HG02610 (cell line): Measurements from ENCODE around the gene DEFB132.

Experiments
- ATAC-seq: cut with Tn5 transposase; IDR thresholded peaks from one replicate; pipeline ENCODE4 v1.9.1; 2021; ENCODE audit warnings: mild to moderate bottlenecking, moderate library complexity; ENCODE audit not compliant: unreplicated experiment

The DEFB132 gene

DNA sequence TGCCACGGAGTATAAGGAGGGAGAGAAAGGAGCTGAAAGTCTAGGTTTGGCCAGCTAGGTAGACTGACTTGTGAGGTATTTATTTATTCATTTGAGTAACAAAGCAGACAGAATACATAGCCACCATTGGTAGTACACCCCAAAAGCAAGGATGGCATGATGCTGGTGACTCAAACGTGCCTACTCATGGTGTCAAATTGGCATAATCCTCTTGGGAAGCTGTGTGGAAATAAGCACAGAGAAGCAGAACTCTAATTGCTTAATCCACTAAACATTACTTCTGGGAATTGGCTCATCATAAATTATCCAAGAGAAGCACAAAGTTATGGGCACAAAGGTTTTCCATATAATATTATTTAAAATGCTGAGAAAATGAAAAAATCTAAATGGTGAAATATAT lies 2.5 kb downstream of the DEFB132 start:
- ATAC-seq, result no peak

DNA sequence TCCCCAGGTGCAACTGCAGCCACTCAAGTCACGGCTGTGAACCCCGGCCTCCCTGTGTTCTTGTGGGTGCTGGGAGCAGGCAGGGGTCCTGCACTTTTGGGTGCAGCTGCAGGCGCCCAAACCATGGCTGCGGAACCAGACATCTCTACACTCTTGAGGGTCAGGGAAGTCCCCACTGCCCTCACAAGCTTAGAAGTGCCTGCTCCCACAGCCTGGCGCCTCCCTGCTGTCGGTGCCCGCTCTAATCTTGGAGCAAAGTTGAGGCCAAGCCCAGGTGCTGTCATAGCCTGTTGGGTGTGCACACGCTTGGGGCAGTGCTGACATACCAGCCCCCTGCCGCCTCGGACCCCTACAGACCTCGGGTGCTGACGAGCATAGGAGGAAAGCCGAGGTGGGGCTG lies 6.2 kb downstream of the DEFB132 start:
- ATAC-seq, result no peak

DNA sequence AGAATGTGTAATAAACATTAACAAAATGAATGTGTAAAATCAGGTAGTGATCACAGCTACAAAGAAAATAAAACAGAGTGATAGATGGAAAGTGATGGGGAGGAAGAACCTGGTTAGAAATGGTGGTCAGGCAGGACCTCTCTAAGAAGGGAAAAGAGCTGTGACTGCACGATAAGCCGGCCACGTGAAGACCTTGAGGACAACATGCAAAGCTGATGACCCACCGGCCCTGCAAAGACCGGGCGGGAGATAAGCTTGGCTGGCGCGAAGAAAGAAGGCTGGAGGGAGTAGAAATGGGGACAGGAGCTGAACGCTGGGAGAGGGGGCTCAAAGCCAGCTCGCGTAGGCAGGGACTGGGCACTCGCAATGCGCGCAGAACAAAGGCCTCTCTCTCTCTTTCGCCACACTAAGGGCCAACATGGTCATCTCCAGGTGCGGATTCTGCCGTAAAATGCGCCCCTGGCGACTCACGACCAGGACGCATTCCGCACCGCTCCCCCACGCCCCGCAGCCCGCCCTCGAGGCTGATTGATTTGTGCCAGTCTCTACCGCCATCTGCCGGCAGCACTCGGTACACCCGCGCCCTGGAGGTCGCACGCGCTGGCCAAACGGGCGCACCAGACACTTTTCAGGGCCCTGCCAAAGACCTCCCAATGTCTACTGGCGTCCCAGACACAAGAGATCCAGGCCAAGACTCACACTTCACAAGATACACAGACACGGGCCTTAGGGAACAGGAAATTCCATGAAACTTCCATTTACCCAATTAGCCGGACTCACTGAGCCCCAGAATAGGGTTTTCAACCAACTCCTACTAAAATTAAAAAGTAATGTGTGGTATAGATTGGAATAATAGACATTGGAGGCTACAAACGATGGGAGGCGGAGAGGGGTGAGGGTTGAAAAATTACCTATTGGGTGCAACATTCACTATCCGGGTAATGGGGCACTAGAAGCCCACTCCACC lies 9.4 kb downstream of the DEFB132 start:
- ATAC-seq, result peak; percentile 81

DNA sequence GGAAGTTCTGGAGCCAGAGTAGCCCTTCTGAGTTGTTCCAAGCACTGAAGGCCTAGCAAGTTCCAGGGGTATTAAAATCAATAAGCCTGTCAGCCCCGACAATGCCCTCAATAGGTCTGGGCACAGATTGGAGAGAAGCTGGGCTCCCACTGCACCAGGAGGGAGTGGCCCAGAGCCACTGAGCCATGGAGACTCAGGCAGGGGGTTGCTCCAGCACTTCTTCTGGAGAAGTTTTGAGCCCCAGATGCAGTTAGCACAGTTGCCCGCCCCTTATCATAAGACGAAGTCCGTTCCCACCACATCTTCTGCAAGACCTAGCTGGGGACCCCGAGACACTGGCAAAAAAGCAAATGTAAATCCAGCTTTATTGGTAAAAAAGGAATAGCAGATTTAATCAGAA lies 13.0 kb downstream of the DEFB132 start:
- no peak for ATAC-seq

DNA sequence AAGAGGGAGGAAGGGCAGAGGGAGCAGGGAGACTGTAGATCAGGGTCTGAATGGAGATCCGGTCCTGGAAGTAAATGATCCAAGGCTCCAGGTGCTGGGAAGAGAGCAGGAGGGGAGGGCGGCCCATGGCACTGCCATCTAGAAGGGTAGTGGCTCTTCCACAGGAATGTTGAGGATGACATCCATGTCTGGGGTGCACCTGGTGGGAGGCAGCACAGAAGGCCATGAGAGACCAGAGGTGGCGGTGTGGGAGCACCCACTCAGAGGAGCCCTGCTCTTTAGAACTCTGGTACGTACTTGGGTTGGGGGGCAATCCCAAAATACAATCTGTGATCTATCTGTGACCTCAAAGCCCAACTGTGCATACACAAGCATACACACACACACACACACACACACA lies 13.5 kb downstream of the DEFB132 start:
- ATAC-seq, result no peak

DNA sequence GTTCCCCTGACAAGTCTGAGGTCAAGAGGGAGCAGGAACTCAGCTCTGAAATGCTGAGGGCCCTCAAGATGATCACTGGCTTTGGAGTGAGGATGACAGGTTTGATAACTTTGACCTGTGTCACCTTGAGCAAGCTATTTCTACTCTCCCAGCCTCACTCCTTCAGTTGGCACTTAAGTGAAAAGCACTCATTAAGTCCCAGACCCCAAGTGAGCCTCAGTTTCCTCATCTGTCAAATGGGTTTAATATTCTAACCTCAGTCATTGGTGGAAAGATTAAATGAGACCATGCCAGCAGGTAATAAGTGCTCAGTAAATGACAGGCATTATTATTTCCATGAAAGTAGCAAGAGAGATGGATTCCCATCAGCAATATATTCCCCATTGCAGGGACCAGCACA lies 14.0 kb downstream of the DEFB132 start:
- no peak for ATAC-seq

DNA sequence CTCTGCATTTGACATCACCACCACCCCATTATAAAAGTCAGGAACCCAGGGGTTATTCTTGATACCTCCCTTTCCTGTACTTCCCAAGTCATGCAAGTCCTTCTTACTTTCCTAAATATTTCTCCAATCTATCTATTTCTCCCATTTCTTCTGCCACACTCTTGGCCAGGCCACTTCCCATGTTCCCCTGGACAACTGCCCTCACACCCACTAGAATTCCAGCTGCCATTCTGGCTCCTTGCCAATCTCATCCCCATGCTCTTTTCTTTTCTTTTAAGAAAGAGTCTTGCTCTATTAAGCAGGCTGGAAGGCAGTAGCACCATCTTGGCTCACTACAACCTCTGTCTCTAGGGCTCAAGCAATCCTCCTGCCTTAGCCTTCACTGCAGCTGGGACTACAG lies 15.2 kb downstream of the DEFB132 start:
- ATAC-seq, result no peak

DNA sequence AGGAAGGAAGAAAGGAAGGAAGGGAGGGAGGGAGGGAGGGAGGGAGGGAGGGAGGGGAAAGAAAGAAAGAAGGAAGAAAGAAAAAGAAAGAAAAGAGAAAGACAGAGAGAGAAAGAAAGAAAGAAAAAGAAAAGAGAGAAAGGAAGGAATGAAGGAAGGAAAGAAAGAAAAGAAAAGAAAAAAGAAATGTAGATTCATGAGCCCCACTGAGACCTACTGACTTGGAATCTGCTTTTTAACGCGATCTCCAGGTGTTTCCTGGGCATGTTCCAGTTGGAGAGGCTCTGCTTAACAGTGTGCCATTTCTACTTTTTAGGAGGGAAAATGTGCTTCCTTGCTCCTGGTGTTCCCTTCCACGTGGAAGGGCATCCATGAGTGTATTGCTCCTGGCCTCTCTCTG lies 16.4 kb downstream of the DEFB132 start:
- ATAC-seq, result no peak

DNA sequence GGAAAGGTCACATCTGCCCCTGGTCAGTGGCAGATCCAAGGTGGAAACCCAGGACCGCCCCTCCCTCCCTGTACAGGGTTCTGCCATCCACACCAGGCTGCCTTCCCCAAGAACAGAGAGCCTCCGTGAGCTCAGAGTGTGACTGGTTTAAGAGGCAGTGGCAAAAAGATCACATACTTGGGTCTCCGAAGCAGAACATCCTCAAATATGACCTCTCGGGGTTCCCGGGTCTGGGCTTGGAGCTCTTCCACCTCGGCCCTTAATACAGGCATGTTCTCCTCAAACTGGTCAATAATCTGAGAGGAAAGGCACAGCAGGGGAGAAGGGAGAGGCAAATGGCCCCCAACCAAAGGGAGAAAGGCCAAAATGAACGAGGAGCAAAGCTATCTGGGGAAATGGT lies 18.3 kb downstream of the DEFB132 start:
- no peak for ATAC-seq

DNA sequence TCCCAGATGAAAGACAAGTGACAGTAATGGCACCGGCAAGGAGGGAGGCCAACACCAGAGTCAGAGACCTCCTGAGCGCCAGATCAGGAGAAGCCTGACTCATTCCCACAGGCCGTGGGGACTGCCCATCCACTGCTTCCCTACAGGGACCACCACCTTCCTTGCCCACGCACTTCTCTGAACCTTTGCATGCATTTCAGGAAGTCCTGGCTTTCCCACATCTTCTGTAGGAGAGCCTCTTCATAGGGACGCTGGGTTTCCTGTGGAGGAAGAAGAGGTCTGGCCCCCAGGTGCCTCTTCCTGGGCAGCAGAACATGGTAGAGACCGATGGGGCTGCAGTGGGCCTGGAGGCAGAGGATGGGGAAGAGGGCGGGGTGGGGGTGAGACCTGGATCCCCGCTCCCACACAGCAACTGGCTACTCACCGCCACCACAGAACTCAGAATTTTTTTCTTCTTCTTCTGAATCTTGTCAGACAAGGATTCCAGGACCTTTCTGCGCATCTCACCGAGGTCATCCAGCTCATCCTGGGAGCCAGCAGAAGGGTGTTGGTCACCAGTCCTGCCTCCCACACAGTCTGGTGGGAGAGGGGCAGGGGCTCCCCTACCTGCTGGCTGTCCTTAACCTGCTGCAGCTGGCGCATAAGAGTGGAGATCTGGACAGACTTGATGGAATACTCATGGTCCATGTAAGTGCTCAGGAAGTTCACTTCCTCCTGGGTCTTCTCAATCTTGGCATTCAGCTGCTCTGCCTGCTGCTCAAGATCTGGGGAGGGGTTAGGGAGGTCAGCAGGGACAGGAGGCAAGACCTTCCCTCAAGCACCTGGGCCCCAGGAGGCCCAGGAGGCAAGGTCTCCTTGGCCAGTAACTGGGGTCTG lies 19.3 kb downstream of the DEFB132 start:
- no peak for ATAC-seq

DNA sequence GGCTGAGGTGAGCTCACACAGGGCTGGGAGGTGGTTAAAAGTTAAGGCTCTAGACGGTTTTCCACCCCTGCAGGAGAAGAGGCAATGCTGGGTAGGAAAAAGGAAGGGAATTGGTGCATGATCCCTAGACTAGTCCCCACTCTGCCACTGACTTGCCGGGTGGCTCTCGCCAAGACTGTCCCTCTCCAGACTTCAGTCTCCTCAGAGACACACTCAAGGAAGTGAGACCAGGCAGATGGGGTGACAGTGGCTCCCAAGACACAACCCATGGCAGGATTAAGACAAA lies 19.9 kb downstream of the DEFB132 start:
- no peak for ATAC-seq

DNA sequence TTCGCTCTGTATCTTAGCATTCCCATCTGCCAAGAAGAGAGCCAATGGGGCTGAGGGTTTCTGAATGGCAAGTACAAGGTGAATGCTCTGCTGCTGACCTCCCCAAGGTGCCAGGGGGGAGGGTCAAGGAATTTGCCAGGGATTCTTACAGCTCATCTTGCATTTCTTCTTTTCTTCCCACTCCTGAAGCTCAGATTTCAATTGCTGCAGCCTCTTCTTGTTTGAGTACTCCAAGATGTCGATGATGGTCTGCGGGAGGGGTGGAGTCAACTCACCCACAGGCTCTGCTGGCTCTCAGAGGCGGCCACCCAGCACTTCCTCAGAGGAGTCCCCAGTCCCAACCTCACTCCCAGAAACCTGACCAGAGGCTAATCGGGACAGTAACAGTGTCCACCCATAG lies 20.7 kb downstream of the DEFB132 start:
- no peak for ATAC-seq

DNA sequence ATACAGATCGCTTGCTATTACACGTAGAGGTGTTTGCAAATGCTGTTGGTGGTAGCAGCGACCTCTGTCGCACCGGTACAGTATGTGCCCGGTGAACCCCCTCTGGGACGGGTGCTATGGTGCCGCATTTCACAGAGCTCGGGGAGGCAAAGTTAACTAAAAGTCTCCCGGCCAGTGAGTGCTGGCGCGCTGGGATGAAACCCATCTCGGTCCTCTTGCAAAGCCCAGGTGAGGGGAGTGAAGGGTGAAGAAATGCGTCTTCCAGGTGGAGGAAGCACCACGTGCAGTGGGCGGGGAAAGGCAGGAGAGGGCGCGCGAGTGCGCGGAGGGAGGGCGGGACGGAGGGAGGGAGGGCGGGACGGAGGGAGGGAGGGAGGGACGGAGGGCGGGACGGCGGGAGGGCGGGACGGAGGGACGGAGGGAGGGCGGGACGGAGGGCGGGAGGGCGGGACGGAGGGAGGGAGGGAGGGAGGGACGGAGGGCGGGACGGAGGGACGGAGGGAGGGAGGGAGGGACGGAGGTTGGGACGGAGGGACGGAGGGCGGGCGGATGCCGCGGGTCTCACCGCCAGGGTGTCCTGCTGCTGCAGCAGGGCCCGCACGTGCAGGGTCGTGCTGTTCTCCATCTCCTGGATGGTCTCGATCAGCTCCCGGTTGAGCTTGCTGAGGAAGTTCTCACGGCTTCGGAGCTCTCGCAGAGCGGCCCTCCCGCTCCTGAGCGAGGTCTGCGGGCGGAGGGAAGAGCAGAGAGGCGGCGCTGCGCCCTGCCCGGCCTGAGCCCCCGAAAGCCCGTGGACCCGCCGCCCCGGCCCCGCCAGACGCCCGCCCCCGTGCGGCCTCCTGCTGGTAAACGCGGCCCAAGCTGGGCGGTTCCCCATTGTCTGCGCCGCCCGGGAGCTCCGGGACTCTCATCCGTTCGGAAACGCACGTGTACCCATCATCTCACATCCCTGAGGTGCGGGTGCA lies 21.4 kb downstream of the DEFB132 start:
- no peak for ATAC-seq

DNA sequence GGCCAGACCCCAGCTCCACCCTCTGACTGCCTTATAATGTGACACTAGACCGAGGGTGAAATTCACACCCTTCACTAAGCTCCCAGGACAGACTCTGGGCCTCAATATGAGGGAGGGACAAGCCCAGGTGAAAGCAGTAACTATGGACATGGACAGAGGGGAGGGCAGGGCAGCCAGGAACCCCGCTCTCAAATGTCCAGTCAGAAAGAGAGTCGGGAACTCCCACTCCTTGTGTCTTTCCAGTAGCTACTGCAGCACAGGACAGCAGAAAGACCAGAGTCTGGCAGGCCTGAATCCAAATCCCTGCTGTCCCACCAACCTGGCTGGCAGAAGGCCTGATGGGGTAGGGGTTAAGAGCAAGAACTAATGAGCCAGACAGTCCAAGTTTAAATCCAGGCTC lies 26.6 kb downstream of the DEFB132 start:
- ATAC-seq, result no peak

DNA sequence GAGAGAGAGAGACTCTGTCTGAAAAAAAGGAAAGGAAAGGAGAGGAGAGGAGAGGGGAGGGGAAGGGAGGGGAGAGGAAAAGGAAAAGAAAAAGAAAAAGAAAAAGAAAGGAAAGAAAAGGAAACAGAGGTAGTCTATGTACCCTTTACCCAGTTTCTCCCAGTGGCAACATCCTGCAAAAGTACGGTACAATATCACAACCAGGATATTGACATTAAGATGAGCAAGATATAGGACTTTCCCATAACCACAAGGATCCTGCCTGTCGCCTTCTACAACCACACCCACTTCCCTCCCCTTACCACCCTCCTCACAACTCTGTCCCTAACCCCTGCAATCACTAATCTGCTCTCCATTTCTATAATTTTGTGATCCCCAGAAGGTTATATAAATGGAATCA lies 29.0 kb downstream of the DEFB132 start:
- no peak for ATAC-seq

DNA sequence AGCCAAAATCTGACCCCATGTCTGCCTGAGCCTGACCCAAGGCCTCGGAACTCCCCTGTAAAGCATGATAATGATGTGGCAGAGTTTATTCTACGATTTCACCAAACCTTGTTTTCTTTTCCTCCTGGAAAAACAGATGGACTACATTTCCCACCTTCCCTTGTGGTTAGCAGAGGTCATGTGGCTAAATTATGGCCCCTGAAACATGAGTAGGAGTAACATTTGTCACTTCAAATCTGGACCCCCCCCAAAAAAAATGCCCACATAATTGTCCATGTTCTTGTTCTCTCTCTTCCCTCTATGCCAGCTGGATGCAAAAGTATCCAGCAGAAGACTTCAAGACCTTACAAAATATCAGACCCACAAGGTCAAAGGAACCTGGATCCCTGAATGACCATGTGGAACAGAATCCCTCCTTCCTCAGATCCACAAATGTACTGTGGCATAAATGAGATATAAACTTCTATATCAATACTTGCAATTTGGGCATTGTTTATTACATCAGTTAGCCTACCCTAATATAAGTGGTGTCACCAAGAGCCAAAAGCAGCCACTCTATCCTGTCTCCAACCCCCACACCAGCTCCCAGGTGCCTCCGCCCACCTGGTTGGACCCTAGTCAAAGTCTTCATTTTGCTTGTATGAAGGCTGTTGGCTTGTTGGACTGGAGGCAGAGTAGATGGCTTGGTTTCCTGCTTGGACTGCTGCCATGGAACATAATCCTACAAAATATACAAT lies 31.6 kb downstream of the DEFB132 start:
- ATAC-seq, result no peak

DNA sequence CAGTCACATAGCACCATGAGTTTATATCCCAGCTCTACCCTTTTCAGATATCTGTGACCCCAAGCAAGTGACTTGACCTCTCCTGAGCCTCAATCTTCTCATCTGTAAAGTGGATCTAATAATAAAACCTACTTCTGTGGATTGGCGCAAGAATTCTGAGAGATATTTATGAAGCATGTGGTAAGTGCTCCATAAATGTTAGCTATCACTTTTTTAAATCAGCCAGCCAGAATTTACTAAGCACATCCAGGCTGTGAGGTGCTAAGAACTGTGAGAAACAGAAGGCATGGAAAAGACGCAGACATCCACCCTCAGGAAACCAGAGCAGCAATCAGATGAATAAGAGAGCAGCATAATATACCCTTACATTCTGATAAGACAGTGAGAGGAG lies 32.2 kb downstream of the DEFB132 start:
- no peak for ATAC-seq

DNA sequence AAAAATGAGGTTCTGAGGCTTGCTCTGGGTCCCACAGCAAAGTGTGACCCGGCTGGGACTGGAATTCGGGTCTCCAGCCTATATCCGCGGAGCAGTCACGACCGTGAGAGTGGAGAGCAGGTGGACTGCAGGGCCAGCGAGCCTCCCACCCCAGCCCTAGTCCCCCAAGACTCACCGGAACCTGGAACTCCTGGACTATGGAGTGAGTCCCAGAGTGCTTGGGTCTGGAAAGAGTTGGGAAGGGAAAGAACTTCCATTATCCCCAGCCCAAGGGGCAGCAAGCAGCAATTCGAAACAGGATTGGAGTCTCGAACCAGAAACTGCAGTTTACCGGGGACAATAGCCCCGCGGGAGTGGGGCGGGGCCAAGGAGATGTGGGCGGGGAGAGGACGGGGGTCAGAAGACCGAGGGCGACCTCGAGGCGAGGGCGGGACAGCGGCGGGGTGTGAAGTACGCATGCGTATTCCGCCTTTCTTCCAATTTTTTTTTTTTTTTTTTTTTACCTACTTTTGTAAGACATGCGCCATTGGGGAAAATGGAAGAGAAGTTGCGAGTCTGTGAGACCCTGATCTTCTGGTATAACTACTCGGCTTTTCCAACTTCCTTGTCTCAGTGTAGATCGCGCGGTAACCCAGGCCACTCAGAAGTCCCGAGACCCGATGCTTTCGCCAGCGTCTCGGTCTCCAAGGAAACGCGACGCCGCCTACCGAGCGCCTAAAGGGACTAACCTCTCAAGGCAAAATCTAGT lies 32.7 kb downstream of the DEFB132 start, which contains the start of gene C20orf96:
Gene C20orf96, minus strand, starts transcription at position 667 of the 748 bp plus-strand sequence. Its CDS starts 140 bp downstream, at position 527.
- peak; percentile 87 for ATAC-seq

DNA sequence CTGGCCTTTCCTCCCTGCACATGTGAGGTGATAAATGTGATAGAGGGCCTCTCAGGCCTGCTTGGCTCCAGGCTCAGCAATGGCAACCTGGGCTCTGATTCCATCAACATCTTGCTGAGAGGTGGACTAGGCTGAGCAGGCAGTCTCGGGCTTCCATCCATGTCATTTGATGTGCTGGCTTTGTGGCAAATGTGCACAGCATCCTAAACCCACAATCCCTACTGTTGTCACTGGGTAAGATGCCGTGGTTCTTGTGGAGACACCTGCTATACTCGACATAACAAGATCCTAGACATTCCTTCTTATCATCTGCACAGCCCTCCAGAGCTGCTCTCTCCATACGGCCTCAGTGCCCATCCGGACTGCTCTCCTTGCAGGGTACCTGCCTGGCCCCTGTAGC lies 37.1 kb downstream of the DEFB132 start:
- no peak for ATAC-seq
